Muscle layer of colon (tissue), 2 donors: ENCODE measurements around the gene SRPK3.

Experiments used
- H3K27ac ChIP-seq: one replicate; pipeline ENCODE4 v1.7.0; 2013; ENCODE audit warnings: low read depth, mild to moderate bottlenecking, low read length, moderate library complexity
- H3K27me3 ChIP-seq, 2 donors: one replicate each; pipeline ENCODE4 v1.7.0; 2013; ENCODE audit warnings: low read length in 2 of 2, mild to moderate bottlenecking in 2 of 2; ENCODE audit not compliant: insufficient read depth in 2 of 2, control insufficient read depth in 1 of 2
- H3K36me3 ChIP-seq: one replicate; pipeline ENCODE4 v1.7.0; 2013; ENCODE audit warnings: mild to moderate bottlenecking, low read length; ENCODE audit not compliant: insufficient read depth
- H3K4me1 ChIP-seq: one replicate; pipeline ENCODE4 v1.7.0; 2013; ENCODE audit warnings: mild to moderate bottlenecking, low read length; ENCODE audit not compliant: insufficient read depth
- H3K4me3 ChIP-seq, 2 donors: one replicate each; pipeline ENCODE4 v1.7.0; 2013; ENCODE audit warnings: low read length in 2 of 2, low read depth in 1 of 2, mild to moderate bottlenecking in 1 of 2, moderate library complexity in 1 of 2
- H3K9ac ChIP-seq: one replicate; pipeline ENCODE4 v1.7.0; 2013; ENCODE audit warnings: low read length
- H3K9me3 ChIP-seq: one replicate; pipeline ENCODE4 v1.7.0; 2013; ENCODE audit warnings: mild to moderate bottlenecking, low read length
- donor health status: abdominal sarcoma.
- donor health status: Adenocarcinoma of cecum.

SRPK3 gene

DNA sequence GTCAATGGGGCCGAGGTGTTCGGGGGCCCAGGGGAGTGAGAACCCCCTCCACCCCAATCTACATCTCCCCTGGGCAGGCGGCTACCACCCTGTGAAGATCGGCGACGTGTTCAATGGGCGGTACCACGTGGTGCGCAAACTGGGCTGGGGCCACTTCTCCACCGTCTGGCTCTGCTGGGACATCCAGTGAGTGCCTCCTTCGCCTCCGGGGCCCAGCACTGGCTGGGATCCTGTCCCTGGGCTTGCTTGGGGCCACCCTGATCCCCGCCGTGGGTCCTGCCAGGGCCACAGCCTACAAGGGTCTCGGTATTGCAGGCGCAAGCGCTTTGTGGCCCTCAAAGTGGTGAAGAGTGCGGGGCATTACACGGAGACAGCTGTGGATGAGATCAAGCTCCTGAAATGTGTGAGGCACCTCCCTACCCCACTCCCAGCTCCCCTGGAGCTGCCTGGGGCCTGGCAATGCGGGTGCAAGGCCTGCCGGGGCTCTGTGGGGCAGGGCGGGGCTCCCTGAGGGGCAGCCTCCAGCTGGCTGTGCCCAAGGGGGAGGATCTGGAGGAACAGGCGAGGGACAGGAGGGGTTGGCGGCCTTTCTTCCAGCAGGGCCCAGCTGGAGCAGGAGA, 697 bp downstream of the SRPK3 start:
- Histone ChIP-seq H3K9ac (no peak overlapping the region), H3K36me3 (peaks cover 9% of the 10 kb centered on the region), H3K9me3 (no peaks in the 10 kb centered on the region), H3K27me3 (peaks cover 0 to 18% of the 10 kb centered on the region in 2 donors), H3K4me3 (peak overlapping the region in 1 of 2 donors; percentile 23), H3K4me1 (peaks cover 7% of the 10 kb centered on the region), H3K27ac (peak overlapping the region; percentile 63)

DNA sequence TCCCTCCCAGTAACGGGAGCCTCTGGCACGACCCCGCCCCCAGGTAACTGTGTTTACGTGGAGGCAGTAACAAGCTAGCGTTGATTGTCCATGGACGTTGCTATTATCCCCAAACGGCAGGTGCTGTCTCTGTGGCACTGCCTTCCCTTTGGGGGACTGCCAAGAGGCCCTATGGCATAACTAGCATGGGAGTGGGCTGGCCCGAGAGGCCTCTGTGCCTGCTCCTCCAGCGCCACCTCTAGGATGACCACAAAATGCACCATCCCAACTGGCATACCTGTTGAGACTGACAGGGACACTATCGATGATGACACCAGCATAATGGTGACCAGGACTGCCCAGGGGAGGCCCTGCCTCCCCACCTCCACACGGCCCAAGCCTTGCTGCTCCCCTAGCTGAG, 1.5 kb downstream of the SRPK3 start:
- peaks cover 7% of the 10 kb centered on the region for H3K4me1 ChIP-seq
- no peak overlapping the region for H3K4me3 ChIP-seq
- no peak overlapping the region for H3K9ac ChIP-seq
- peaks cover 0 to 23% of the 10 kb centered on the region in 2 donors for H3K27me3 ChIP-seq
- H3K27ac ChIP-seq, result peak overlapping the region; percentile 63
- peaks cover 9% of the 10 kb centered on the region for H3K36me3 ChIP-seq
- no peaks in the 10 kb centered on the region for H3K9me3 ChIP-seq

DNA sequence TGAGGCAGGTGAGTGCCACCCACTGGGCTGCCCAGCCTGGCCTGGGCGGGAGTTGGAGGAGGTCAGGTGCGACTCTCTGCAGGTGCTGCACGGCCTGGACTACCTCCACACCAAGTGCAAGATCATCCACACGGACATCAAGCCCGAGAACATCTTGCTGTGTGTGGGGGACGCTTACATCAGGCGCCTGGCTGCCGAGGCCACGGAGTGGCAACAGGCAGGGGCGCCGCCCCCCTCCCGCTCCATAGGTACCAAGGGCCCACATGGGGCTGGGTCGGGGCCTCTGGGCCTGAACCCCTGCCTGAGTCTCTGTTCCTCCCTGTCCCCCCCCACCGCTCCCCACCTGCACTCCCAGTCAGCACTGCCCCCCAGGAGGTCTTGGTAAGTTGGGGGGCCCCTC, 2.0 kb downstream of the SRPK3 start:
- no peak overlapping the region for H3K27ac ChIP-seq

DNA sequence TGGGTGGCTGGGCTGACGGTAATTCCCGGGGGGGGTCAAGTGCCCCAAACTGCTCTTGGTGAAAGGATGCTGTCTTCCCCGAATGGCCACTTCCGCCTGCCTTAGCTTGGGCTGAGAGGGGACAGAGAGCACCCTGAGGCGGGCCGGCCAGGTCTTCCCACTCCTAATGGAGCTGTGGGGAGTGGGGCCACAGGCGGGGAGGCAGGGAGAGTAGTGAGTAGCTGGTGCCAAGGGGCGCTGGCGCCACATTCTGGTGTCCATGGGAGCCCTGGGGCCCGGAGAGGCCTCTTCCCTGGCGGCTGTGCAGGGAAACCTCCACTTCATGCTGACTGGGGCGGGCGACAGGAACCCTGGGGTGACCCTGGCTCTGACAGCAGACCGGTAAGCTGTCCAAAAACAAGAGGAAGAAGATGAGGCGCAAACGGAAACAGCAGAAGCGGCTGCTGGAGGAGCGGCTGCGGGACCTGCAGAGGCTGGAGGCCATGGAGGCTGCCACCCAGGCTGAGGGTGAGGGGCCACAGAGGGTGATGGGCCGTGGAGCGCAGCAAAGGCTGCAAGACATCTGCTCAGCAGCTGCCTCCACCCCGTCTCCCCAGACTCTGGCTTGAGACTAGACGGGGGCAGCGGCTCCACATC, 2.7 kb downstream of the SRPK3 start:
- Histone ChIP-seq H3K9me3 (no peaks in the 10 kb centered on the region), H3K9ac (no peak overlapping the region), H3K4me3 (no peak overlapping the region), H3K36me3 (peaks cover 9% of the 10 kb centered on the region), H3K27me3 (peaks cover 0 to 23% of the 10 kb centered on the region in 2 donors), H3K27ac (no peak overlapping the region), H3K4me1 (peaks cover 7% of the 10 kb centered on the region)

More for the DNA sequence above, 2.0 kb downstream of the SRPK3 start:
- H3K4me1 ChIP-seq, result peaks cover 7% of the 10 kb centered on the region
- no peak overlapping the region for H3K4me3 ChIP-seq
- H3K36me3 ChIP-seq, result peaks cover 9% of the 10 kb centered on the region
- H3K9me3 ChIP-seq, result no peaks in the 10 kb centered on the region
- no peak overlapping the region for H3K9ac ChIP-seq
- H3K27me3 ChIP-seq, result peaks cover 0 to 23% of the 10 kb centered on the region in 2 donors

DNA sequence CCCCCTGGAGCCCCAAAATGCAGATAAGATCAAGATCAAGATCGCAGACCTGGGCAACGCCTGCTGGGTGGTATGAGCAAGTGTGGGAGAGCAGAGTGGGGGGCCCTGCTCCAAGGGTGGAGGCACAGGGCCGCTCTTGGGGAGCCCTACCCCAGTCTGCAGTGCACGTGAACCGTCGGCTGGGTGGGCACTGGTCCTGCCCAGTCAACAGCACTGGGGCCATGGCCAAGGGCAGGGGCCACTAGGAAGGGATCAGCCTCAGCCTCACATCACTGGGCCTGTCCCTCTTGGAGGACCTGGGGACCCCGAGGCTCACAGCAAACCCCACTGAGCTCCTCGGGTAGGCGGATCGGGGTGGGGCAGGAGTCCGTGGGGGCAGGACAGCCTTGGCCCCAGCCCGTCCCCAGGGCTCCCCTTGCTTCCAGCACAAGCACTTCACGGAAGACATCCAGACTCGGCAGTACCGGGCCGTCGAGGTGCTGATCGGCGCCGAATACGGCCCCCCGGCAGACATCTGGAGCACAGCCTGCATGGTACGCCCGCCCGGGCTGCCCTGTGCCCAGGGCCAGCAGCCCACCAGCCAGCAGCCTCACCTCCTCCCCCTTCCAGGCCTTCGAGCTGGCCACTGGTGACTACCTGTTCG, 3.6 kb downstream of the SRPK3 start:
- H3K9ac ChIP-seq, result no peak overlapping the region
- H3K4me3 ChIP-seq, result no peak overlapping the region
- no peak overlapping the region for H3K27ac ChIP-seq
- peaks cover 9% of the 10 kb centered on the region for H3K36me3 ChIP-seq
- peaks cover 7% of the 10 kb centered on the region for H3K4me1 ChIP-seq
- no peaks in the 10 kb centered on the region for H3K9me3 ChIP-seq
- H3K27me3 ChIP-seq, result peaks cover 0 to 23% of the 10 kb centered on the region in 2 donors

DNA sequence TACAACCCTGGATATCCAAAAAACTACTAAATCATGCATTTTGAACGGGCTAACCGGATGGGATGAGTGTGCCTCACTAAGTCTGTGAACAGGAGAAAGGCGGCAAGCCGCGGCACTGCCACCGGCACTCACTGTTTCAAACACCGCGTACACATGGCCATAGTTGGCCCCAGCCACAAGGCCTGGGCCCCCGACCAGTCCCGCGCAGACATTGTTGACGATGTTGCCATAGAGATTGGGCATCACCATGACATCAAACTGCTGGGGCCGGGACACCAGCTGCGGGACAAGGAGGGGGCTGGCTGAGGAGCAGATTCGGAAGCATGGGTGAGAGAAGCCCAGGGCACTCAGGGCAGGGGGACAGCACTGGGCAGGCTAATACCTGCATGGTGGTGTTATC, 5.8 kb downstream of the SRPK3 start:
- peaks cover 1% of the 10 kb centered on the region for H3K4me1 ChIP-seq
- H3K9ac ChIP-seq, result no peak overlapping the region
- no peaks in the 10 kb centered on the region for H3K9me3 ChIP-seq
- H3K4me3 ChIP-seq, result no peak overlapping the region
- no peak overlapping the region for H3K27ac ChIP-seq
- peaks cover 9% of the 10 kb centered on the region for H3K36me3 ChIP-seq
- H3K27me3 ChIP-seq, result peaks cover 0 to 29% of the 10 kb centered on the region in 2 donors

DNA sequence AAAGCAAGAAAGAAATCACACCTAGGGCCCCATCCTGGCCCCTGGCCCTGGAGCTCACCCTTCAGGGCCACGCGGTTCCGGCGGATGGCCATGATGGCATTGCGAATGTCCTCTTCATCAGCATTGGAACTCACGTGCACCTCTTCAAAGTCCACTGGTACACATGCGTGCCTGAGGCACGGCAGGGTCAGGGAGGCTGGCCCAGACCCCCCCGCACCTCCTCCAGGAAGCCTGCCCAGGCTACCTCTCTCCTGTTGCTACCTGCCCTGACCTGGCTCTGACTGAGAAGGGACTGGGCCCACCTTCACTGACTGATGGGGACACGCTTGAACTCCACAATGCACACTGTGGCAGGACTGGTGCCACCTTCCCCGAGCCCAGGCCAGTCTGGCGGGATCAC, 8.8 kb downstream of the SRPK3 start:
- Histone ChIP-seq H3K4me1 (peaks cover 17% of the 10 kb centered on the region), H3K36me3 (peaks cover 9% of the 10 kb centered on the region)

DNA sequence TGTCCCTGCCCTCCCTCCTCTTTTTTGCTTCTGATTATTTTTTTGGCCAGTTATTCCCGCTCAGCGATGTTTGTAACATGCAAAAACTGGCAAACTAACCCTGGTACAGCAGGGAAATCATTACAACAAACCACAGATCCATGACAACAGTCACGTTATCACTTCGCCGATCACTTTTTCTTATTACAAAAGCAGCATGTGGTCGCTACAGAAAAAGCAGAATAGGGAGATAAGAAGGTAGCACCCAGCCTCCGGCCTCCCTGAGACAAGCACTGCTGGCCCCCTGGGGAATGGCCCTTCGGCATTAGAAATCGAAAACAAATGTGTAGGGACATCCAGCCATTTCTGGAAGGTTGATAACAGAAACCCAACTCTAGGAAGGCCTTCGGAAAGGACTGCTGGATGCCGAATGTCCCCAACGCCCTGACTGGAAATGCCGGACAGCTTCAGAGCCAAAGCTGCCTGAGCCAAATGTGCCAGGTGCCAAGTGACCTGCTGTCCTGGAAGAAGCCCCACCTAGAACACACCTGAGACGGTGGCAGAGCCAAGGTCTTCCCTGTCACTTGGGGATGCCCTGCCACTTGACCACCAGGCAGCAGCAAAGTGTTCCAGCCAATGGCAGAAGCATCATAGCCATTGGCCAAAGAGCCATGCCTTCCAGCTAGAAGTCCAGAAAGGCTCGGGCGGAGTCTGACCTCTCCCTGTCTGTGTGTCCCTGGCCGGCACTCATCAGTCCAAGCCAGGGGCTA, 10.4 kb downstream of the SRPK3 start:
- peaks cover 0 to 17% of the 10 kb centered on the region in 2 donors for H3K27me3 ChIP-seq
- no peak overlapping the region for H3K27ac ChIP-seq
- H3K36me3 ChIP-seq, result peaks cover 2% of the 10 kb centered on the region
- no peaks in the 10 kb centered on the region for H3K9me3 ChIP-seq
- no peak overlapping the region for H3K9ac ChIP-seq
- peaks cover 28% of the 10 kb centered on the region for H3K4me1 ChIP-seq
- no peak overlapping the region for H3K4me3 ChIP-seq

More for the DNA sequence above, 8.8 kb downstream of the SRPK3 start:
- H3K9ac ChIP-seq, result no peak overlapping the region
- H3K27ac ChIP-seq, result no peak overlapping the region
- H3K27me3 ChIP-seq, result peaks cover 0 to 25% of the 10 kb centered on the region in 2 donors
- H3K9me3 ChIP-seq, result no peaks in the 10 kb centered on the region
- H3K4me3 ChIP-seq, result no peak overlapping the region

DNA sequence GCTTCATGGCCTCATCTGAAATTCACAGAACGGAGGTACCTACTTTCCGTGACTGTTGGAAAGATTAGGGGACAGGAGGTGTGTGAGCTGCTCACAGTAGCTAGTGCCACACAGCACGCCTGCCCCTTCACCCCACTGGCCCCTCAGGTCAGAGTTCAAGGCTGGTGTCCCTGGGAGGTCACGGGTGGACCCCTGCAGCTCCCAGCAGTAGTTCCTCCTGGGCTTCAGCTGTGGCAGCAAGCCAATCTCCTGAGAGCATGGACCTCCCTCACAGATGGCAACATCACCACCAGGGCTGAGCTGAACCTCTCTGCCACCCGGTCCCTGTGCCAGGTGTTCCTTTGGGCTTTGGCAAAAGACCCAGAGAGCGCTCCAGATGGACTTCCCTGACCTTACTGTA, 11.5 kb downstream of the SRPK3 start:
- Histone ChIP-seq H3K4me3 (no peak overlapping the region), H3K27ac (no peak overlapping the region), H3K27me3 (peaks cover 0 to 13% of the 10 kb centered on the region in 2 donors), H3K36me3 (peaks cover 7% of the 10 kb centered on the region), H3K4me1 (peaks cover 28% of the 10 kb centered on the region), H3K9ac (no peak overlapping the region), H3K9me3 (no peaks in the 10 kb centered on the region)

DNA sequence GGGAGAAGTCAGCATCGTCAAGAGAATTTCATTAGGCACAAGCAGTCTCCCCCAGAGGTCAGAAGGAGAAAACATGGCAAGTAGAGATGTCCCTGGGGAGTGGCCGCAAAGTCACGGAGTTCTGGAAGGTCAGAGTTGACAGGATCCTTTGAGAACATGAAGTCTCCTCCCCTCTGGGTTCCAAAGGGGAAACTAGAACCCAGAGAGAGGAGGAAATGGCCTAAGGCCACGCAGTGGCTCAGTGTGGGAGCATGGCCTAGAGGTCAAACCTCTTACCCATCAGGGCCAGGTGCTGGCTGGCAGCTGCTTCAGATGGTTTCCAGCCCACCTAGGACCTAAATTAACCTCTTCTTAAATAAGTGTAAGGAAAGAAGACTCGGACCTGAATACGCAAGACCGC, 12.4 kb downstream of the SRPK3 start:
- Histone ChIP-seq H3K4me1 (peaks cover 28% of the 10 kb centered on the region), H3K27me3 (peaks cover 0 to 14% of the 10 kb centered on the region in 2 donors), H3K9me3 (no peaks in the 10 kb centered on the region), H3K27ac (peak overlapping the region; percentile 57), H3K9ac (peak overlapping the region; percentile 68), H3K36me3 (peaks cover 9% of the 10 kb centered on the region), H3K4me3 (peak overlapping the region; percentile 58 to 70)
